Measurements from ENCODE around the gene SYNDIG1. TPM values are rescaled to one million over a fixed set of nuclear protein-coding genes. Genes with fewer than 3 reads are reported as not detected.

Gene SYNDIG1
- 10 to 100 TPM in 1 of 3 donors, 1 to 10 TPM in 2; 9.2 to 11.7 (median 9.9) TPM for polyA plus RNA-seq (ENCODE audit: insufficient read length in 3 of 3)
- long read RNA-seq, donor 1, partial matches to known transcripts, result 0 of 3 reads
- long read RNA-seq, donor 1, other reads (novel, unspliced or antisense), result 0 of 3 reads
- long read RNA-seq, donor 2, partial matches to known transcripts, result 0 of 4 reads
- long read RNA-seq, donor 2, other reads (novel, unspliced or antisense), result 0 of 4 reads
- long read RNA-seq, donor 3, transcript SYNDIG1-201 (4 exons, 2,522 nt), result major isoform, 6 of 6 reads
- long read RNA-seq, donor 3, partial matches to known transcripts, result 0 of 6 reads
- long read RNA-seq, donor 3, other reads (novel, unspliced or antisense), result 0 of 6 reads
- long read RNA-seq, donor 4, transcript SYNDIG1-201 (4 exons, 2,522 nt), result major isoform, 6 of 6 reads
- long read RNA-seq, donor 4, partial matches to known transcripts, result 0 of 6 reads
- long read RNA-seq, donor 4, other reads (novel, unspliced or antisense), result 0 of 6 reads
- long read RNA-seq, donor 5, partial matches to known transcripts, result 0 of 1 reads
- long read RNA-seq, donor 5, other reads (novel, unspliced or antisense), result 0 of 1 reads
- long read RNA-seq, donor 6, transcript SYNDIG1-201 (4 exons, 2,522 nt), result major isoform, 6 of 6 reads
- long read RNA-seq, donor 6, partial matches to known transcripts, result 0 of 6 reads
- long read RNA-seq, donor 6, other reads (novel, unspliced or antisense), result 0 of 6 reads
- long read RNA-seq, donor 7, partial matches to known transcripts, result 7 of 10 reads
- long read RNA-seq, donor 7, other reads (novel, unspliced or antisense), result 0 of 10 reads
- long read RNA-seq, donor 8, result 0 reads
- long read RNA-seq, donor 9, partial matches to known transcripts, result 0 of 4 reads
- long read RNA-seq, donor 9, other reads (novel, unspliced or antisense), result 0 of 4 reads
- long read RNA-seq, donor 10, partial matches to known transcripts, result 5 of 6 reads
- long read RNA-seq, donor 10, other reads (novel, unspliced or antisense), result 0 of 6 reads
- long read RNA-seq, donor 11, partial matches to known transcripts, result 0 of 2 reads
- long read RNA-seq, donor 11, other reads (novel, unspliced or antisense), result 0 of 2 reads
- long read RNA-seq, donor 12, partial matches to known transcripts, result 0 of 3 reads
- long read RNA-seq, donor 12, other reads (novel, unspliced or antisense), result 0 of 3 reads
- long read RNA-seq, donor 13, partial matches to known transcripts, result 0 of 3 reads
- long read RNA-seq, donor 13, other reads (novel, unspliced or antisense), result 0 of 3 reads
- long read RNA-seq, donor 14, partial matches to known transcripts, result 17 of 19 reads
- long read RNA-seq, donor 14, other reads (novel, unspliced or antisense), result 0 of 19 reads
- long read RNA-seq, donor 15, partial matches to known transcripts, result 0 of 3 reads
- long read RNA-seq, donor 15, other reads (novel, unspliced or antisense), result 0 of 3 reads
- long read RNA-seq, donor 16, partial matches to known transcripts, result 5 of 7 reads
- long read RNA-seq, donor 16, other reads (novel, unspliced or antisense), result 0 of 7 reads

DNA sequence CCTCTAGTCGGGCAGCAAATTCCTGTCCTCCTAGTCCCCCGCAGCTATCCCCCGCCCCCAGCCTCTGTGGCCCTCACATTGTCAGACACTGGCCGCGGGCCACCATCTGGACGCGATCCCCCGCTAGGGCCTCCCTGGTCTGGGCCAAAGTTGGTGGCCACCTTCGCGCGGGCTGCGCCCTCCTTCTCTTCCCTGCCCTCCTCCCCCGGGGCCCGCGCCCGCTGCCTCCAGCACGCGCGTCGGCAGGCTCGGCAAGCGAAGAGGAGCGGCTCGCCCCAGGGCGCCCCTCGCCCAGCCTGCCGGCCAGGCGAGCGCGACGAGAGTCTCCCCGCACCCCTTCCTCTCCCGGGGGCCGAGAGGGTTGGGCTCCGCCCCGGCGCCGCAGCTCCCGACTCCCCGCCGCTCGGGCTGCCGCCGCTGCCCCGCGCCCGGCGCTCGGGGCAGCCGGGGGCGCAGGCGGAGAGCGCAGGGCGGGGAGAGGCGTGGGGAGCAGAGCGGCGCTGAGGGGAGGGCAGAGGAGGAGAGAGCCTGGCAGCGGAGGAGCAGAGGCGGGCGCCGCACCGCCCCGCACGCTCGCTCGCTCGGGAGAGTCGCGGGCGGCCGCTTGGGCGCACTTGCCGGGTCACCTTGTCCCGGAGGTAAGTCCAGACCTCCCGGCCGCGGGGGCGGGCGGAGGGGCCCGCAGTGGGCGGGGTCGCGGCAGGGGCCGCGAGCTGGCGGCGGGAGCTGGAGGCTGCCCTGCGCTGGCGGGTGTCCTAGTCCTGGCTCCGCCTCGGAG is at the start of gene SYNDIG1:
SYNDIG1 (plus strand) TSS at position 514 of the 778 bp plus-strand sequence. CDS start 73,469 bp downstream, outside the sequence.
- peak; percentile 51 for DNase-seq

DNA sequence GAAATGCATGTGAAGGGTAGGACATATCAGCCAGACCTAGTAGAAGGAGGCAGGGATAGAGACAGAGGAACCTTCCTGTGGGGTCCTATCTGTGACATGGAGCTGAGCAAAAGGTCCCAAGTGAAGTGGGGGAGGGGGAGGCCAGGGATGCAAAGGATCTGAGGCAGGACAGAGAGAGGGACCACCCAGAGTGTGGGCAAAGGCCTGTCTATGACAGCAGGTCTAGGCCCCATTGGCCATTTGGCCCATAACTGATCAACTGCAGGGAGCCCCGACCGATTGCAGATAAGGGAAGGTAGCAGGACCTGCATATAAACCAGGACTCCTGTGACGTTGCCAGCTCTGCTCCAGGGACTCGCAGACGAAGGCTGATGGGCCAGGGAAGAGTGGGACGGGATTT is 49.6 kb upstream of the SYNDIG1 start:
- no peak for DNase-seq

GRCh38 chr20:24420567-24420966 is 48.9 kb upstream of the SYNDIG1 start:
- no peak for DNase-seq

DNA sequence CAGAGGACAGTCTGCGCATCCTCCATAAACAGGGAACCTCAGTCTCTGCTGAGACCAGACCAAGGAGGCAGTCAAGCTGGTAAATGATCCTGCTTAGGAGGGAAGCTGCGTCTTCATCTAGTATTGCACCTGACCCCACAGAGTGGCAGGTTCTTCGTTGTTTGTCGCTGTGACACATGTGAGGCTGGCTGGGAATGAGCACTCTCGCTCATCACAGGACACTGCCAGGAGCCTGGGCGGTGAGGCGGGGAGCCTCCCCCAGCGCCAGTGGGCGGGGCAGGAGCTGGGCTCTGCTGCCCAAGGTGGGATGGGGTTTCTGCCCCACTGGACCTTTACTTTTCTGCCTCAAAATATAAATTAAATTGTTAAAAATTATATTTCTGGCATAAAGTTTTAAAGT is 48.4 kb upstream of the SYNDIG1 start:
- DNase-seq, result no peak

DNA sequence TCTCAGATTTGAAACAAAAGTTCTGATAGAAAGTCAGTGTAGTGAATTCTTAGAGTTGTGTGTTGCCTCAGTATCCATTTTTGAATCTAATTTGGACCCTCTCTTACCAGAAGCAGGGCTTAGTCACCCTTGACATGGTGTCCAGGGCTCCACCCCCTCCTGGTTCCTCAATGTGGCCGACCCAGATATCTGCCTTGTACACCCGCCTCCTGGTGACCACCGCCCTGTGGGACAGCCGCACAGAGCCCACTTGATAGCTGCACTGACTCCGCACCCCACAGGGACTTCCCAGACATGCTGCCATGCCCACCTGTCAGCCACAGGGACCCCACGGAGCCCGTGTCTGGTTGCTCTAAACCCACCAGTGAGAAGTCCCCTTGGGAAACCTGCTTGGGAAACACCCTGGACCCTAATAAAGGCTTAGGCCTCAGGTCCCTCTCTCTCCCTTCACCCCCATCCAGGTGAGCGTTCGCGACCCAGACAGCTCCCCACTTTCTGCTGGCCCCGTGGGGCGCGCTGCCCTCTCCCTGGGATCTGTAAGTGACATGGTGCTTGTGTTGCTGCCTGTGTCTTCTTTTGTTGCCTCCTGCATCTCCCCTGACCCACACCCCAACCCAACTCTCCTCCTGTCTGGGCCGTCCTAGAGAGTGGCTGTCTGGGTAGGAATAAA is 47.2 kb upstream of the SYNDIG1 start:
- no peak for DNase-seq

DNA sequence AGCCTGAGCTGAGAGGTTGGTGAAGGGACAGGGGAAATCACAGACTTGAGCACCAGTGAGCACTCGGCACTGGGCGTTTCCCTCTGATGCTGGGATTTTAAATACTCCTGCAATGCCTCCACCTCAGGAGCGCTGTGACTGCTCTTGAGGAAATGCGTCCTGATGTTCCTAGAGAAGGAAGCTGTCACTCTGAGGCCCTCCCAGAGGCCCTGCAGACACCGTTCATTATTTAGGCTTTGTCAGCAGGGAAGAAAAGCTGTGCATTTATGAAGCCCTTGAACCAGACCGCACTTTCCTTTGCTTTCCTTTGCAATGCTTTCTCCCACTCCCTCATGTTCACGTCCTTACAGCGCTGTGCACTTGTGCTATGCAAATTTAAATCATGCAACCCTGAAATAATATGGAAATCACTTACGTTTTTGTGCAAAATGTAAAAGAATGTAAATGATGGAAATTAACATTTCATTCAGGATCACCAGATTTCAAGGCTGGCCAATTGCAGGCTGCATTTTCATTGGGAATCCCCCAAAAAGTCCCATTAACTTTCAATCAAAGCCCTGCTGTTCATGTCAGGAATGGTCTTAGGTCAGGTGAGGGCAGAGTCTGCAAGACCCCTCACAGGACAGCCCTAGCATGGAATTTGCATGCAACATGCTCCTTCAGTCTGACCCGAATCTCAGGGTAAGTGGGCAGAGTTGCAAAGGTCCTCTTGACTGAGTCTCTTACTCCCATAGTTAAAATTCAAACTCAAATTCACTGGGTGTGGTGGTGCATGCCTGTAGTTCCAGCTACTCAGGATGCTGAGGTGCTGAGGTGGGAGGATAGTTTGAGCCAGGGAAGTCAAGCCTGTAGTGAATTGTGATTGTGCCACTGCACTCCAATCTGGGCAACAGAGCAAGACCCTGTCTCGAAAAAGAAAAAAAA is 45.8 kb upstream of the SYNDIG1 start:
- DNase-seq, result no peak

GRCh38 chr20:24425523-24426135 is 43.8 kb upstream of the SYNDIG1 start:
- DNase-seq, result no peak

- DNase-seq, result no peak
Measured at GRCh38 chr20:24431279-24432045, 38.0 kb upstream of the SYNDIG1 start.

GRCh38 chr20:24432046-24432442 is 37.4 kb upstream of the SYNDIG1 start:
- peak; percentile 37 for DNase-seq

- no peak for DNase-seq
Measured at GRCh38 chr20:24436160-24436559, 33.3 kb upstream of the SYNDIG1 start.

- peak; percentile 59 for DNase-seq
Measured at GRCh38 chr20:24437196-24438082, 32.0 kb upstream of the SYNDIG1 start.

GRCh38 chr20:24438331-24438730 is 31.1 kb upstream of the SYNDIG1 start:
- no peak for DNase-seq

- no peak for DNase-seq
Measured at GRCh38 chr20:24439737-24440387, 29.6 kb upstream of the SYNDIG1 start.

- DNase-seq, result no peak
Measured at GRCh38 chr20:24441661-24442060, 27.8 kb upstream of the SYNDIG1 start.

DNA sequence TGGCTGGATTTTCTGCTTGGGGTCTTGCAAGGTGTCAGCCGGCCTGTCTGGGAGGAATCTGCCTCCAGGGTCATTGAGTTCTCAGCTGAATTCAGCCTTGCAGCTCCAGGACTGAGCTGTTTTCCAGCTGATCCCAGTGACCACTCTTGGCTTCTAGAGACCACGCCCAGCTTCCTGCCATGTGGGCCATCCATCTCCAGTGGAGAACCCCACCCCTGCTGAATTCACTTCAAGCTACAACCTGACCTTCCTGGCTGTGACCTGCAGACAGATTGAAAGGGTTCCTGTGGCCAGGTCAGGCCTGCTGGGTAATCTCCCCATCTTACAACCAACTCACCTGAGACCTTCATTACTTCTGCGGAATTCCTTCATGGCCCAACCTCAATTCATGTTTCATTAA is 26.5 kb upstream of the SYNDIG1 start:
- no peak for DNase-seq

GRCh38 chr20:24443436-24443835 is 26.0 kb upstream of the SYNDIG1 start:
- no peak for DNase-seq
